A549 (cell line): Measurements from ENCODE around the gene APRT. TPM values are rescaled to one million over a fixed set of nuclear protein-coding genes. Genes with fewer than 3 reads are reported as not detected.

Source experiments
- ATAC-seq, 2 experiments: fragments of 200-7000 bp in 1 of 2; fragments of >200 bp in 1 of 2; cut with Nextera tagmentation in 1 of 2; cut with Tn5 transposase in 1 of 2; 3 replicates each; pipeline versions ENCODE4 v1.8.0 to v1.9.1; 2018 to 2020; ENCODE audit warnings: mild to moderate bottlenecking in 1 of 2, moderate library complexity in 1 of 2
- CTCF ChIA-PET: fragments of 300-600 bp; sonication (Branson Sonifier 250); formaldehyde crosslinking; extraction: SDS; loops from one replicate; lab custom pipeline; 2021; ENCODE audit warnings: antibody characterized with exemption, inconsistent platforms; lab: Yijun Ruan, JAX
- POLR2A ChIA-PET: fragments of 350-600 bp; formaldehyde crosslinking; extraction: SDS; loops from one replicate; lab custom pipeline; 2021; ENCODE audit warnings: antibody characterized with exemption, inconsistent platforms; lab: Yijun Ruan, JAX
- DNase-seq, 2 experiments: peaks; one replicate each; pipeline versions ENCODE4 v3.0.0 to v3.0.0-alpha.2; 2011 to 2016; ENCODE audit warnings: low read depth in 1 of 2, low spot score in 1 of 2
- FAIRE-seq: peaks from 2 replicates; lab custom pipeline; 2011; peaks lifted over from hg19 to GRCh38; lab: Jason Lieb, UNC
- H3K27ac ChIP-seq, 2 experiments: fragments of >200 bp; sonication (Bioruptor Twin); formaldehyde crosslinking; 3 replicates each; pipeline ENCODE4 v1.5.1; 2016 to 2017
- H3K4me1 ChIP-seq: fragments of >200 bp; sonication (Bioruptor Twin); formaldehyde crosslinking; 3 replicates; pipeline ENCODE4 v1.6.1; 2016
- H3K4me2 ChIP-seq: fragments of >200 bp; sonication (Bioruptor Twin); formaldehyde crosslinking; 3 replicates; pipeline ENCODE4 v1.6.1; 2016
- H3K4me3 ChIP-seq: fragments of >200 bp; sonication (Bioruptor Twin); formaldehyde crosslinking; 3 replicates; pipeline ENCODE4 v1.5.1; 2016
- H3K9me3 ChIP-seq: fragments of >200 bp; sonication (Bioruptor Twin); formaldehyde crosslinking; 3 replicates; pipeline ENCODE4 v1.6.1; 2016
- CBX8 ChIP-seq: fragments of 200-600 bp; sonication (generic); IDR thresholded peaks from 2 replicates; pipeline ENCODE4 v1.6.1; 2016
- EP300 ChIP-seq, 2 experiments: fragments of >200 bp; sonication (Bioruptor Twin); formaldehyde crosslinking; IDR thresholded peaks; 2 replicates in 1 of 2; 3 replicates in 1 of 2; pipeline ENCODE4 v1.6.1; 2016 to 2017
- ESRRA ChIP-seq: fragments of 150-350 bp; IDR thresholded peaks from 2 replicates; pipeline ENCODE4 v1.6.1; 2014; ENCODE audit warnings: mild to moderate bottlenecking, low read length, borderline replicate concordance
- FOSB ChIP-seq: fragments of 250-450 bp; sonication (Bioruptor Pico); IDR thresholded peaks from 2 replicates; pipeline ENCODE4 v1.5.0; 2020; ENCODE audit warnings: mild to moderate bottlenecking, moderate library complexity
- GATA3 ChIP-seq: IDR thresholded peaks from 2 replicates; pipeline ENCODE4 v1.6.1; 2012; ENCODE audit warnings: borderline replicate concordance
- HEYL ChIP-seq: fragments of 250-450 bp; sonication (Bioruptor Pico); IDR thresholded peaks from 2 replicates; pipeline ENCODE4 v1.8.0; 2021; ENCODE audit warnings: mild to moderate bottlenecking, moderate library complexity
- HOXA7 ChIP-seq: fragments of 250-450 bp; sonication (Bioruptor Pico); IDR thresholded peaks from 2 replicates; pipeline ENCODE4 v1.5.0; 2020; ENCODE audit warnings: mild to moderate bottlenecking, moderate library complexity
- HOXB13 ChIP-seq: fragments of 250-450 bp; sonication (Bioruptor Pico); IDR thresholded peaks from 2 replicates; pipeline ENCODE4 v1.5.0; 2020; ENCODE audit warnings: low read depth, mild to moderate bottlenecking, moderate library complexity
- JUNB ChIP-seq: fragments of >200 bp; sonication (Bioruptor Twin); formaldehyde crosslinking; IDR thresholded peaks from 2 replicates; pipeline ENCODE4 v1.6.1; 2016
- KDM1A ChIP-seq: fragments of 200-600 bp; sonication (generic); IDR thresholded peaks from 2 replicates; pipeline ENCODE4 v1.6.1; 2016; ENCODE audit warnings: low read depth, mild to moderate bottlenecking
- NFE2L2 ChIP-seq: fragments of 150-350 bp; conservative IDR thresholded peaks from 2 replicates; pipeline ENCODE4 v1.6.1; 2014; ENCODE audit warnings: low read length
- NPAS2 ChIP-seq: fragments of 250-450 bp; sonication (Bioruptor Pico); IDR thresholded peaks from 2 replicates; pipeline ENCODE4 v1.8.0; 2022; ENCODE audit warnings: mild to moderate bottlenecking, moderate library complexity, borderline replicate concordance
- NR3C1 ChIP-seq: fragments of >200 bp; sonication (Bioruptor Twin); formaldehyde crosslinking; IDR thresholded peaks from 3 replicates; pipeline ENCODE4 v1.6.1; 2017
- POLR2AphosphoS2 ChIP-seq: conservative IDR thresholded peaks from 2 replicates; pipeline ENCODE4 v1.6.1; 2012; ENCODE audit warnings: low read length, improper control_type of control experiment, inconsistent platforms
- RARB ChIP-seq: fragments of 250-450 bp; sonication (Bioruptor Pico); IDR thresholded peaks from 2 replicates; pipeline ENCODE4 v1.8.0; 2021; ENCODE audit warnings: mild to moderate bottlenecking, moderate library complexity
- RCOR1 ChIP-seq: fragments of 150-350 bp; IDR thresholded peaks from 2 replicates; pipeline ENCODE4 v1.6.1; 2014; ENCODE audit warnings: antibody characterized with exemption, low read length, low read depth
- RFX5 ChIP-seq: fragments of 450-650 bp; IDR thresholded peaks from 2 replicates; pipeline ENCODE4 v1.7.1; 2014; ENCODE audit warnings: antibody characterized with exemption, mild to moderate bottlenecking, moderate library complexity
- SREBF2 ChIP-seq: fragments of 450-650 bp; IDR thresholded peaks from 2 replicates; pipeline ENCODE4 v1.6.1; 2014; ENCODE audit warnings: mild to moderate bottlenecking, moderate library complexity
- TFCP2L1 ChIP-seq: fragments of 250-450 bp; sonication (Bioruptor Pico); IDR thresholded peaks from 2 replicates; pipeline ENCODE4 v1.5.0; 2021; ENCODE audit warnings: mild to moderate bottlenecking
- ZC3H11A ChIP-seq: fragments of 450-650 bp; IDR thresholded peaks from 2 replicates; pipeline ENCODE4 v1.6.1; 2014; ENCODE audit warnings: antibody characterized with exemption, mild to moderate bottlenecking
- ZSCAN20 ChIP-seq: fragments of 250-450 bp; sonication (Bioruptor Pico); IDR thresholded peaks from 2 replicates; pipeline ENCODE4 v1.8.0; 2022; ENCODE audit warnings: mild to moderate bottlenecking, moderate library complexity
- WGBS: methylation state at CpG from one replicate; pipeline ENCODE4 v1.1.6; 2017; ENCODE audit errors: missing lambda C conversion rate; 5-methylcytosine and 5-hydroxymethylcytosine counted together
- polyA plus RNA-seq, 4 experiments: library from polyadenylated mRNA; depleted of rRNA in 3 of 4; stranded (reverse); fragments of >200 nt; fragmentation: RNase III in 1 of 4; extraction: RNeasy Plus Mini Kit Qiagen cat#74134 plus additional on column Dnase treatment in 1 of 4; gene quantifications; 2 replicates in 3 of 4; 3 replicates in 1 of 4; pipeline ENCODE4 v1.2.3, GENCODE V29; 2011 to 2017
- TF ChIP-seq, protein P1 (sequence below): fragments of 200-600 bp; sonication (generic); IDR thresholded peaks from 2 replicates; pipeline ENCODE4 v1.6.1; 2016; ENCODE audit warnings: antibody characterized with exemption, mild to moderate bottlenecking, moderate library complexity
- TF ChIP-seq, protein P2 (sequence below): fragments of 250-450 bp; sonication (Bioruptor Pico); IDR thresholded peaks from 2 replicates; pipeline ENCODE4 v1.5.0; 2021; ENCODE audit warnings: mild to moderate bottlenecking, moderate library complexity, borderline replicate concordance
- TF ChIP-seq, protein P3 (sequence below): fragments of 450-650 bp; IDR thresholded peaks from 2 replicates; pipeline ENCODE4 v1.6.1; 2014; ENCODE audit warnings: antibody characterized with exemption
- TF ChIP-seq, protein P4 (sequence below): fragments of >200 bp; sonication (Bioruptor Twin); formaldehyde crosslinking; IDR thresholded peaks from 3 replicates; pipeline ENCODE4 v1.6.1; 2016

Gene APRT
- polyA plus RNA-seq, 2 of the 4 experiments (the other 2 are of a cell fraction) = 115 to 258 TPM

DNA sequence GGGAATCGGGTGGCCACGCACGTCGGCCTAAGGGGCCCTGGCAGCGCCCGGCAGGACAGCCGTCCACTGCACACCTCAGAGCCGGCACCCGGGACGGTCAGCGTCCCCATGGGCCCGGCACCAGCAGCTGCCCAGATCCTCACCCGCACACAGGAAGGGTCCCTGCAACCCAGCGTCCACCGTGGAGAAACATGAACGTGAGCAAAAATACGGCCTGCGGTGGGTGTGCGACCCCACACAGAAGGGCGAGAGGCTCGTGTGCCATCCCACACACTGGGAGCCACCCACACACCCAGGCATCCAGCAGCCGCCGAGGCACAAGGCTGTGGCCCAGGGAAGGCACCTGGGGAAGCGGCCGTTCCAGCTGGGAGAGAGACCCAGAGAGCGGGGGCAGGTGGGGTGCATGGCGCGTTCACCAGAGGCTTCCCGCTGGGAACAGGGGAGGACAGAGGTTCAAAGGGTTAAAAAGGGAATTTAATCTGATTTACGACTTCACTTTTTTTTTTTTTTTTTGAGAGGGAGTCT is 33.1 kb downstream of the APRT start:
- Histone ChIP-seq H3K4me2 (no peak overlapping the region), H3K9me3 (no peaks in the 10 kb centered on the region), H3K27ac (no peak overlapping the region), H3K4me3 (no peak overlapping the region), H3K4me1 (peaks cover 49% of the 10 kb centered on the region)
- TF ChIP-seq JUNB (no peak), ESRRA (no peak), EP300 (IDR thresholded peaks at IDR 0.05) (no peak), HEYL (CRISPR knock-in tag) (no peak)
- ATAC-seq = no peak
- FAIRE-seq = no peak
- CTCF ChIA-PET = interaction anchor here (0.7 to 1.7 kb wide), 4 partner anchors 16 to 318 kb away, joined by 3 to 5 read pairs (median 4); no protein-coding TSS in a partner anchor
- no peak for DNase-seq
- POLR2A ChIA-PET = no interaction called here
- 93% methylated on average over 25 of the region's 30 CpGs for WGBS

DNA sequence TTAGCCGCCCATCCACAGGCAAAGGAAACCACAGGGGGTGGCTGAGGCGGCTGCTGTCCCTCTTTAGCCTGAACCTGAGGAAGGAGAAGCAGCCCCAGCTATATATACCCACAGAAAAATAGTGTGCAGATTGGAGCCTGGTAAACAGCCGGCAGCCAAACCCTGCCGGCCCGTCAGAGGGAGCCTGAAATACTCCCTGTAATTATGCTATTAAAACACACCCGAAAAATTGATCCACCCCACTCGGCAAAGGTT is 33.5 kb downstream of the APRT start:
- H3K4me3 ChIP-seq = no peak overlapping the region
- CTCF ChIA-PET = interaction anchor here (1.7 kb wide), 2 partner anchors 15 to 23 kb away, joined by 3 to 5 read pairs; no protein-coding TSS in a partner anchor
- no peaks in the 10 kb centered on the region for H3K9me3 ChIP-seq
- POLR2A ChIA-PET = no interaction called here
- 79% methylated on average over 7 of the region's 7 CpGs for WGBS
- FAIRE-seq = no peak
- TF ChIP-seq ZSCAN20 (CRISPR knock-in tag) (no peak), ZC3H11A (no peak), GATA3 (no peak), NFE2L2 (no peak), KDM1A (no peak), JUNB (no peak), SREBF2 (no peak), POLR2AphosphoS2 (no peak), RARB (no peak), EP300 (IDR thresholded peaks at IDR 0.05) (no peak), RCOR1 (no peak), HOXA7 (CRISPR knock-in tag) (no peak), NR3C1 (no peak), RFX5 (no peak)
- TF ChIP-seq, protein P1, sequence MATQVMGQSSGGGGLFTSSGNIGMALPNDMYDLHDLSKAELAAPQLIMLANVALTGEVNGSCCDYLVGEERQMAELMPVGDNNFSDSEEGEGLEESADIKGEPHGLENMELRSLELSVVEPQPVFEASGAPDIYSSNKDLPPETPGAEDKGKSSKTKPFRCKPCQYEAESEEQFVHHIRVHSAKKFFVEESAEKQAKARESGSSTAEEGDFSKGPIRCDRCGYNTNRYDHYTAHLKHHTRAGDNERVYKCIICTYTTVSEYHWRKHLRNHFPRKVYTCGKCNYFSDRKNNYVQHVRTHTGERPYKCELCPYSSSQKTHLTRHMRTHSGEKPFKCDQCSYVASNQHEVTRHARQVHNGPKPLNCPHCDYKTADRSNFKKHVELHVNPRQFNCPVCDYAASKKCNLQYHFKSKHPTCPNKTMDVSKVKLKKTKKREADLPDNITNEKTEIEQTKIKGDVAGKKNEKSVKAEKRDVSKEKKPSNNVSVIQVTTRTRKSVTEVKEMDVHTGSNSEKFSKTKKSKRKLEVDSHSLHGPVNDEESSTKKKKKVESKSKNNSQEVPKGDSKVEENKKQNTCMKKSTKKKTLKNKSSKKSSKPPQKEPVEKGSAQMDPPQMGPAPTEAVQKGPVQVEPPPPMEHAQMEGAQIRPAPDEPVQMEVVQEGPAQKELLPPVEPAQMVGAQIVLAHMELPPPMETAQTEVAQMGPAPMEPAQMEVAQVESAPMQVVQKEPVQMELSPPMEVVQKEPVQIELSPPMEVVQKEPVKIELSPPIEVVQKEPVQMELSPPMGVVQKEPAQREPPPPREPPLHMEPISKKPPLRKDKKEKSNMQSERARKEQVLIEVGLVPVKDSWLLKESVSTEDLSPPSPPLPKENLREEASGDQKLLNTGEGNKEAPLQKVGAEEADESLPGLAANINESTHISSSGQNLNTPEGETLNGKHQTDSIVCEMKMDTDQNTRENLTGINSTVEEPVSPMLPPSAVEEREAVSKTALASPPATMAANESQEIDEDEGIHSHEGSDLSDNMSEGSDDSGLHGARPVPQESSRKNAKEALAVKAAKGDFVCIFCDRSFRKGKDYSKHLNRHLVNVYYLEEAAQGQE = no peak
- TF ChIP-seq, protein P2, sequence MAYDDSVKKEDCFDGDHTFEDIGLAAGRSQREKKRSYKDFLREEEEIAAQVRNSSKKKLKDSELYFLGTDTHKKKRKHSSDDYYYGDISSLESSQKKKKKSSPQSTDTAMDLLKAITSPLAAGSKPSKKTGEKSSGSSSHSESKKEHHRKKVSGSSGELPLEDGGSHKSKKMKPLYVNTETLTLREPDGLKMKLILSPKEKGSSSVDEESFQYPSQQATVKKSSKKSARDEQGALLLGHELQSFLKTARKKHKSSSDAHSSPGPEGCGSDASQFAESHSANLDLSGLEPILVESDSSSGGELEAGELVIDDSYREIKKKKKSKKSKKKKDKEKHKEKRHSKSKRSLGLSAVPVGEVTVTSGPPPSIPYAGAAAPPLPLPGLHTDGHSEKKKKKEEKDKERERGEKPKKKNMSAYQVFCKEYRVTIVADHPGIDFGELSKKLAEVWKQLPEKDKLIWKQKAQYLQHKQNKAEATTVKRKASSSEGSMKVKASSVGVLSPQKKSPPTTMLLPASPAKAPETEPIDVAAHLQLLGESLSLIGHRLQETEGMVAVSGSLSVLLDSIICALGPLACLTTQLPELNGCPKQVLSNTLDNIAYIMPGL (CRISPR knock-in tag) = no peak
- TF ChIP-seq, all 56 proteins: peak for 0
- Histone ChIP-seq H3K4me2 (no peak overlapping the region), H3K27ac (no peak overlapping the region), H3K4me1 (peaks cover 49% of the 10 kb centered on the region)
- no peak for DNase-seq
- no peak for ATAC-seq

DNA sequence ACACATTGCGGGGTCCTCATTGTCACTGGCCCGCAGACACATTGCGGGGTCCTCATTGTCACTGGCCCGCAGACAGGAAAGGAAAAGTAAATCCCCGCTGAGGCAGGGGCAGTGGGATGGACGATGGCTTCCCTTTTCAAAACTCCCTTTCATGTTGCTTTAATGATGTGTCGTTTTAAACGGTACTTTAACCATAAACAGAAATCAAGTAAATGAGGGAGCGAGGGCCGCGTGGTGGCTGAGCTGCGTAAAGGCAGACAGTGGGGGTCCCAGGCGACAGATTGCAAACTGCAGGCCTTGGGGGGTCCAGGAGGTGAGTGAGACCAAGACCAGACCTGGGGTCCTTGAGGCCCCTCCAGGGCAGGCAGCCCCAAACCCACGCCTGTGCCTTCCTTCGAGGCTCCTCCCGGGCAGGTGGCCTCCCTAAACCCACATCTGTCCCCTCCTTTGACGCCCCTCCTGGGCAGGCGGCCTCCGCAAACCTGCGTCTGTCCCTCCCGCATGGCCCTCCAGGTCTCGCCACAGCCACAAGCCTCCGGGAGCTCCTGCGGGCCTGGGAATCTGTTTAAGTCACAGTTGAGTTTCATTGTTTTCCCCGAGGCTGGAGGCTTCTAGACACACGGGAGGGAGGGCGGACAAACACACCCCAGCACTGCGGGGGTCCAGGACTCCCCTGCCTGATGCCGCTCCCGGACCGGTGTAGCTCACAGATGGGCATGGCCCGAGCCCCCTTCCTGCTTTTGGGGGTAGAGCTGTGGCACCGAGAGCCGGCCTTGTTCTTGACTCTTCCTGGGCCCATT is 34.1 kb downstream of the APRT start:
- ATAC-seq = no peak
- DNase-seq = no peak
- WGBS = 92% methylated on average over 34 of the region's 34 CpGs

More for the DNA sequence above, 34.1 kb downstream of the APRT start:
- TF ChIP-seq, protein P3, sequence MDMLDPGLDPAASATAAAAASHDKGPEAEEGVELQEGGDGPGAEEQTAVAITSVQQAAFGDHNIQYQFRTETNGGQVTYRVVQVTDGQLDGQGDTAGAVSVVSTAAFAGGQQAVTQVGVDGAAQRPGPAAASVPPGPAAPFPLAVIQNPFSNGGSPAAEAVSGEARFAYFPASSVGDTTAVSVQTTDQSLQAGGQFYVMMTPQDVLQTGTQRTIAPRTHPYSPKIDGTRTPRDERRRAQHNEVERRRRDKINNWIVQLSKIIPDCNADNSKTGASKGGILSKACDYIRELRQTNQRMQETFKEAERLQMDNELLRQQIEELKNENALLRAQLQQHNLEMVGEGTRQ = no peak
- TF ChIP-seq NFE2L2 (no peak), HOXB13 (CRISPR knock-in tag) (no peak), FOSB (CRISPR knock-in tag) (no peak), CBX8 (no peak), NPAS2 (CRISPR knock-in tag) (no peak), TFCP2L1 (no peak), ZC3H11A (no peak)
- TF ChIP-seq, protein P4, sequence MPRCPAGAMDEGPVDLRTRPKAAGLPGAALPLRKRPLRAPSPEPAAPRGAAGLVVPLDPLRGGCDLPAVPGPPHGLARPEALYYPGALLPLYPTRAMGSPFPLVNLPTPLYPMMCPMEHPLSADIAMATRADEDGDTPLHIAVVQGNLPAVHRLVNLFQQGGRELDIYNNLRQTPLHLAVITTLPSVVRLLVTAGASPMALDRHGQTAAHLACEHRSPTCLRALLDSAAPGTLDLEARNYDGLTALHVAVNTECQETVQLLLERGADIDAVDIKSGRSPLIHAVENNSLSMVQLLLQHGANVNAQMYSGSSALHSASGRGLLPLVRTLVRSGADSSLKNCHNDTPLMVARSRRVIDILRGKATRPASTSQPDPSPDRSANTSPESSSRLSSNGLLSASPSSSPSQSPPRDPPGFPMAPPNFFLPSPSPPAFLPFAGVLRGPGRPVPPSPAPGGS = no peak
- TF ChIP-seq, all 56 proteins: peak for 0
- CTCF ChIA-PET = interaction anchor here (1.7 kb wide), 2 partner anchors 15 to 23 kb away, joined by 3 to 5 read pairs; no protein-coding TSS in a partner anchor
- no peak for FAIRE-seq
- H3K9me3 ChIP-seq = no peaks in the 10 kb centered on the region
- no peak overlapping the region for H3K4me3 ChIP-seq
- no peak overlapping the region for H3K27ac ChIP-seq
- POLR2A ChIA-PET = no interaction called here
- H3K4me1 ChIP-seq = peaks cover 49% of the 10 kb centered on the region
- H3K4me2 ChIP-seq = no peak overlapping the region
